ENCODE measurements around the gene RHEB.

The RHEB gene

GRCh38 chr7:151512353-151512752 lies 7.3 kb downstream of the RHEB start:
- Histone ChIP-seq H3K9me3 (ENCODE audit: control insufficient read depth, insufficient read depth, low read depth, low read length) (no peaks in the 10 kb centered on the region; the same call in 1 of the 2 replicates), H3K4me3 (ENCODE audit: low read depth, low read length) (no peak overlapping the region), H3K9ac (ENCODE audit: low read length) (no peak overlapping the region), H3K36me3 (ENCODE audit: control insufficient read depth, insufficient read depth, low read length) (0 out of 2 replicates have a peak, but pooled peaks cover 7% of the 10 kb centered on the region), H3K27me3 (ENCODE audit: control insufficient read depth, insufficient read depth, low read length) (no peaks in the 10 kb centered on the region), H3K4me1 (ENCODE audit: control insufficient read depth, insufficient read depth, low read length) (peaks cover 22% of the 10 kb centered on the region), H3K27ac (ENCODE audit: low read depth, low read length) (no peak overlapping the region)

- Histone ChIP-seq H3K36me3 (ENCODE audit: control insufficient read depth, insufficient read depth, low read length) (0 out of 2 replicates have a peak, but pooled peaks cover 7% of the 10 kb centered on the region), H3K9me3 (ENCODE audit: control insufficient read depth, insufficient read depth, low read depth, low read length) (no peaks in the 10 kb centered on the region; the same call in 1 of the 2 replicates), H3K27me3 (ENCODE audit: control insufficient read depth, insufficient read depth, low read length) (no peaks in the 10 kb centered on the region), H3K4me1 (ENCODE audit: control insufficient read depth, insufficient read depth, low read length) (peaks cover 25% of the 10 kb centered on the region), H3K9ac (ENCODE audit: low read length) (no peak overlapping the region), H3K4me3 (ENCODE audit: low read depth, low read length) (no peak overlapping the region), H3K27ac (ENCODE audit: low read depth, low read length) (no peak overlapping the region)
Observed at GRCh38 chr7:151511946-151512345, 7.7 kb downstream of the RHEB start.

GRCh38 chr7:151511270-151511669 lies 8.4 kb downstream of the RHEB start:
- Histone ChIP-seq H3K36me3 (ENCODE audit: control insufficient read depth, insufficient read depth, low read length) (0 out of 2 replicates have a peak, but pooled peaks cover 3% of the 10 kb centered on the region), H3K9ac (ENCODE audit: low read length) (no peak overlapping the region), H3K4me3 (ENCODE audit: low read depth, low read length) (no peak overlapping the region), H3K9me3 (ENCODE audit: control insufficient read depth, insufficient read depth, low read depth, low read length) (no peaks in the 10 kb centered on the region; the same call in 1 of the 2 replicates), H3K27me3 (ENCODE audit: control insufficient read depth, insufficient read depth, low read length) (no peaks in the 10 kb centered on the region), H3K27ac (ENCODE audit: low read depth, low read length) (no peak overlapping the region), H3K4me1 (ENCODE audit: control insufficient read depth, insufficient read depth, low read length) (peaks cover 27% of the 10 kb centered on the region)

- Histone ChIP-seq H3K4me3 (ENCODE audit: low read depth, low read length) (no peak overlapping the region), H3K27ac (ENCODE audit: low read depth, low read length) (no peak overlapping the region), H3K9ac (ENCODE audit: low read length) (no peak overlapping the region), H3K36me3 (ENCODE audit: control insufficient read depth, insufficient read depth, low read length) (0 out of 2 replicates have a peak, but pooled peaks cover 3% of the 10 kb centered on the region), H3K27me3 (ENCODE audit: control insufficient read depth, insufficient read depth, low read length) (no peaks in the 10 kb centered on the region), H3K4me1 (ENCODE audit: control insufficient read depth, insufficient read depth, low read length) (peaks cover 32% of the 10 kb centered on the region), H3K9me3 (ENCODE audit: control insufficient read depth, insufficient read depth, low read depth, low read length) (no peaks in the 10 kb centered on the region; the same call in 1 of the 2 replicates)
Observed at GRCh38 chr7:151509670-151510333, 9.9 kb downstream of the RHEB start.

GRCh38 chr7:151508991-151509390 lies 10.7 kb downstream of the RHEB start:
- H3K27me3 ChIP-seq (ENCODE audit: control insufficient read depth, insufficient read depth, low read length): no peaks in the 10 kb centered on the region
- no peak overlapping the region for H3K27ac ChIP-seq (ENCODE audit: low read depth, low read length)
- H3K4me3 ChIP-seq (ENCODE audit: low read depth, low read length): no peak overlapping the region
- H3K4me1 ChIP-seq (ENCODE audit: control insufficient read depth, insufficient read depth, low read length): peaks cover 39% of the 10 kb centered on the region
- 0 out of 2 replicates have a peak, but pooled peaks cover 3% of the 10 kb centered on the region for H3K36me3 ChIP-seq (ENCODE audit: control insufficient read depth, insufficient read depth, low read length)
- H3K9ac ChIP-seq (ENCODE audit: low read length): no peak overlapping the region
- H3K9me3 ChIP-seq (ENCODE audit: control insufficient read depth, insufficient read depth, low read depth, low read length): no peaks in the 10 kb centered on the region; the same call in 1 of the 2 replicates

GRCh38 chr7:151507806-151508205 lies 11.9 kb downstream of the RHEB start:
- Histone ChIP-seq H3K4me1 (ENCODE audit: control insufficient read depth, insufficient read depth, low read length) (peaks cover 41% of the 10 kb centered on the region), H3K4me3 (ENCODE audit: low read depth, low read length) (no peak overlapping the region), H3K36me3 (ENCODE audit: control insufficient read depth, insufficient read depth, low read length) (no peaks in the 10 kb centered on the region), H3K27me3 (ENCODE audit: control insufficient read depth, insufficient read depth, low read length) (no peaks in the 10 kb centered on the region), H3K9me3 (ENCODE audit: control insufficient read depth, insufficient read depth, low read depth, low read length) (no peaks in the 10 kb centered on the region; the same call in 1 of the 2 replicates), H3K9ac (ENCODE audit: low read length) (no peak overlapping the region), H3K27ac (ENCODE audit: low read depth, low read length) (no peak overlapping the region)

- no peak overlapping the region for H3K9ac ChIP-seq (ENCODE audit: low read length)
- no peaks in the 10 kb centered on the region for H3K27me3 ChIP-seq (ENCODE audit: control insufficient read depth, insufficient read depth, low read length)
- no peak overlapping the region for H3K27ac ChIP-seq (ENCODE audit: low read depth, low read length)
- no peak overlapping the region for H3K4me3 ChIP-seq (ENCODE audit: low read depth, low read length)
- no peaks in the 10 kb centered on the region; the same call in 1 of the 2 replicates for H3K9me3 ChIP-seq (ENCODE audit: control insufficient read depth, insufficient read depth, low read depth, low read length)
- H3K4me1 ChIP-seq (ENCODE audit: control insufficient read depth, insufficient read depth, low read length): peaks cover 41% of the 10 kb centered on the region
- H3K36me3 ChIP-seq (ENCODE audit: control insufficient read depth, insufficient read depth, low read length): no peaks in the 10 kb centered on the region
Observed at GRCh38 chr7:151506901-151507382, 12.8 kb downstream of the RHEB start.

GRCh38 chr7:151505836-151506468 lies 13.7 kb downstream of the RHEB start:
- H3K36me3 ChIP-seq (ENCODE audit: control insufficient read depth, insufficient read depth, low read length): no peaks in the 10 kb centered on the region
- no peak overlapping the region for H3K9ac ChIP-seq (ENCODE audit: low read length)
- no peaks in the 10 kb centered on the region for H3K27me3 ChIP-seq (ENCODE audit: control insufficient read depth, insufficient read depth, low read length)
- no peak overlapping the region for H3K4me3 ChIP-seq (ENCODE audit: low read depth, low read length)
- H3K27ac ChIP-seq (ENCODE audit: low read depth, low read length): no peak overlapping the region
- H3K9me3 ChIP-seq (ENCODE audit: control insufficient read depth, insufficient read depth, low read depth, low read length): no peaks in the 10 kb centered on the region; the same call in 1 of the 2 replicates
- peaks cover 41% of the 10 kb centered on the region for H3K4me1 ChIP-seq (ENCODE audit: control insufficient read depth, insufficient read depth, low read length)

- H3K9me3 ChIP-seq (ENCODE audit: control insufficient read depth, insufficient read depth, low read depth, low read length): no peaks in the 10 kb centered on the region; the same call in 1 of the 2 replicates
- no peaks in the 10 kb centered on the region for H3K36me3 ChIP-seq (ENCODE audit: control insufficient read depth, insufficient read depth, low read length)
- peaks cover 38% of the 10 kb centered on the region for H3K4me1 ChIP-seq (ENCODE audit: control insufficient read depth, insufficient read depth, low read length)
- H3K4me3 ChIP-seq (ENCODE audit: low read depth, low read length): no peak overlapping the region
- H3K27me3 ChIP-seq (ENCODE audit: control insufficient read depth, insufficient read depth, low read length): no peaks in the 10 kb centered on the region
- H3K9ac ChIP-seq (ENCODE audit: low read length): no peak overlapping the region
- no peak overlapping the region for H3K27ac ChIP-seq (ENCODE audit: low read depth, low read length)
Observed at GRCh38 chr7:151505433-151505832, 14.3 kb downstream of the RHEB start.

GRCh38 chr7:151504715-151505326 lies 14.9 kb downstream of the RHEB start:
- Histone ChIP-seq H3K4me3 (ENCODE audit: low read depth, low read length) (no peak overlapping the region), H3K36me3 (ENCODE audit: control insufficient read depth, insufficient read depth, low read length) (no peaks in the 10 kb centered on the region), H3K9me3 (ENCODE audit: control insufficient read depth, insufficient read depth, low read depth, low read length) (no peaks in the 10 kb centered on the region; the same call in 1 of the 2 replicates), H3K27ac (ENCODE audit: low read depth, low read length) (no peak overlapping the region), H3K9ac (ENCODE audit: low read length) (no peak overlapping the region), H3K4me1 (ENCODE audit: control insufficient read depth, insufficient read depth, low read length) (peaks cover 31% of the 10 kb centered on the region), H3K27me3 (ENCODE audit: control insufficient read depth, insufficient read depth, low read length) (no peaks in the 10 kb centered on the region)

Data from HUES6 (cell line).